ENCODE measurements around the gene KIF16B.

The KIF16B gene

GRCh38 chr20:16257813-16258430 is 315.3 kb downstream of the KIF16B start:
- TF ChIP-seq, protein P1, sequence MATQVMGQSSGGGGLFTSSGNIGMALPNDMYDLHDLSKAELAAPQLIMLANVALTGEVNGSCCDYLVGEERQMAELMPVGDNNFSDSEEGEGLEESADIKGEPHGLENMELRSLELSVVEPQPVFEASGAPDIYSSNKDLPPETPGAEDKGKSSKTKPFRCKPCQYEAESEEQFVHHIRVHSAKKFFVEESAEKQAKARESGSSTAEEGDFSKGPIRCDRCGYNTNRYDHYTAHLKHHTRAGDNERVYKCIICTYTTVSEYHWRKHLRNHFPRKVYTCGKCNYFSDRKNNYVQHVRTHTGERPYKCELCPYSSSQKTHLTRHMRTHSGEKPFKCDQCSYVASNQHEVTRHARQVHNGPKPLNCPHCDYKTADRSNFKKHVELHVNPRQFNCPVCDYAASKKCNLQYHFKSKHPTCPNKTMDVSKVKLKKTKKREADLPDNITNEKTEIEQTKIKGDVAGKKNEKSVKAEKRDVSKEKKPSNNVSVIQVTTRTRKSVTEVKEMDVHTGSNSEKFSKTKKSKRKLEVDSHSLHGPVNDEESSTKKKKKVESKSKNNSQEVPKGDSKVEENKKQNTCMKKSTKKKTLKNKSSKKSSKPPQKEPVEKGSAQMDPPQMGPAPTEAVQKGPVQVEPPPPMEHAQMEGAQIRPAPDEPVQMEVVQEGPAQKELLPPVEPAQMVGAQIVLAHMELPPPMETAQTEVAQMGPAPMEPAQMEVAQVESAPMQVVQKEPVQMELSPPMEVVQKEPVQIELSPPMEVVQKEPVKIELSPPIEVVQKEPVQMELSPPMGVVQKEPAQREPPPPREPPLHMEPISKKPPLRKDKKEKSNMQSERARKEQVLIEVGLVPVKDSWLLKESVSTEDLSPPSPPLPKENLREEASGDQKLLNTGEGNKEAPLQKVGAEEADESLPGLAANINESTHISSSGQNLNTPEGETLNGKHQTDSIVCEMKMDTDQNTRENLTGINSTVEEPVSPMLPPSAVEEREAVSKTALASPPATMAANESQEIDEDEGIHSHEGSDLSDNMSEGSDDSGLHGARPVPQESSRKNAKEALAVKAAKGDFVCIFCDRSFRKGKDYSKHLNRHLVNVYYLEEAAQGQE (IDR thresholded peaks at IDR 0.05; ENCODE audit: insufficient replicate concordance, low read depth), result no peak
- TF ChIP-seq POLR2AphosphoS5 (IDR thresholded peaks at IDR 0.05; ENCODE audit: low read depth) (no peak), CTCF (IDR thresholded peaks at IDR 0.05; ENCODE audit: insufficient read depth, low read length) (no peak), SPI1 (IDR thresholded peaks at IDR 0.05; ENCODE audit: borderline replicate concordance, low read depth) (no peak), GABPA (IDR thresholded peaks at IDR 0.05; ENCODE audit: low read depth) (no peak)
- H3K4me3 ChIP-seq (replicated peaks; ENCODE audit: insufficient read depth, low read length), result no peak overlapping the region
- peaks cover 2% of the 10 kb centered on the region for H3K27me3 ChIP-seq (ENCODE audit: insufficient read depth, poor library complexity, severe bottlenecking)
- H3K27ac ChIP-seq (replicated peaks), result no peak overlapping the region
- DNase-seq (ENCODE audit: low read depth in 1 of 2, low spot score in 1 of 2), result no peak

DNA sequence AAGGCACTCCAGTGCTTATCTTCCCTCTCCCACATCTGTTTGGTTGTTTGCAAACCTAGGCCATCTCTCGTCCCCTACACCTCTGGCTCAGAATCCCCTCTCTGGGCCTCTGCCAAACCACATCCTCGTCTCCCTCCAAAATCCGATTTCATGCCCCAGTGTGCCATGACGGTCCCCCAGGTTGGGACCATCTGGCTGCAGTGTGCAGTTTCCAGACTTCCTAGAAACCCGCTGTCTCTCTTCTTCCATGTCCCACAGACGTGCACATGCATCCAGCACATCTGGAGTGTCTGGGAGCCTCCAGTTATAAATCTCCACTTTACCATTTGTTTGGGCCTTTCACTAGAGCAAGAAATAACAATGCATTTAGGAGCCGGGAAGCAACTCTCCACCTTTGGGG is 316.2 kb downstream of the KIF16B start:
- TF ChIP-seq GABPA (IDR thresholded peaks at IDR 0.05; ENCODE audit: low read depth) (no peak), POLR2AphosphoS5 (IDR thresholded peaks at IDR 0.05; ENCODE audit: low read depth) (no peak)
- TF ChIP-seq, protein P1 (IDR thresholded peaks at IDR 0.05; ENCODE audit: insufficient replicate concordance, low read depth), result no peak
- H3K27me3 ChIP-seq (ENCODE audit: insufficient read depth, poor library complexity, severe bottlenecking), result peaks cover 2% of the 10 kb centered on the region
- no peak overlapping the region for H3K4me3 ChIP-seq (replicated peaks; ENCODE audit: insufficient read depth, low read length)
- DNase-seq (ENCODE audit: low read depth in 1 of 2, low spot score in 1 of 2), result no peak
- no peak overlapping the region for H3K27ac ChIP-seq (replicated peaks)

DNA sequence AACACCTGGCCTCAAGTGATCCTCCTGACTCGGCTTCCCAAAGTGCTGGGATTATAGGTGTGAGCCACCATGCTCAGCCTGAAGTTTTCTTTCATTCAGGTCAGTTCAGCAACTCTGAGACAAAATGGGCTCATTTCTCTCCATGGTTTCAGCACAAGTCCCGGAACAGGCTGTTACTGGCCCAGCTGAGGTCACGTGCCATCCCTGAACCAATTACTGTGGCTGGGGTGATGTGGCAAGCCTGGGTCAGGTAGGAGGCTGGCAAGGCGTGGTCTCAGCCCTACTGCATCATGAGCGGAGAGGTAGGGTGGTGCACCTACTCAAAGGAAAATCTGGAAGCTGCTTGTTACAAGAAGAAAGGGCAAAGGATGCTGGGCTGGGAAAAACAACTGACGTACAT is 326.4 kb downstream of the KIF16B start:
- no peak for DNase-seq (ENCODE audit: low read depth in 1 of 2, low spot score in 1 of 2)
- TF ChIP-seq GABPA (IDR thresholded peaks at IDR 0.05; ENCODE audit: low read depth) (no peak), CTCF (IDR thresholded peaks at IDR 0.05; ENCODE audit: insufficient read depth, low read length) (no peak), SPI1 (IDR thresholded peaks at IDR 0.05; ENCODE audit: borderline replicate concordance, low read depth) (no peak), POLR2AphosphoS5 (IDR thresholded peaks at IDR 0.05; ENCODE audit: low read depth) (no peak)
- TF ChIP-seq, protein P1 (IDR thresholded peaks at IDR 0.05; ENCODE audit: insufficient replicate concordance, low read depth), result no peak
- Histone ChIP-seq H3K27me3 (ENCODE audit: insufficient read depth, poor library complexity, severe bottlenecking) (no peaks in the 10 kb centered on the region), H3K4me3 (replicated peaks; ENCODE audit: insufficient read depth, low read length) (no peak overlapping the region), H3K27ac (replicated peaks) (no peak overlapping the region)
